Neural crest cell (in vitro differentiated cells): ENCODE data around the gene TPMT. TPM values are rescaled to one million over a fixed set of nuclear protein-coding genes. Genes with fewer than 3 reads are reported as not detected.
"Not testable (repeated sequence)": the region's sequence is repeated elsewhere in the genome, so short reads cannot be mapped to it uniquely, and the experiment has no call there.

ENCODE experiments used
- DNase-seq: peaks from one replicate; pipeline ENCODE4 v3.0.0; 2021; ENCODE audit warnings: low read depth, mixed read lengths, low spot score
- H3K27ac Mint-ChIP-seq: one replicate; pipeline ENCODE4 v1.8.0; 2021; ENCODE audit warnings: mild to moderate bottlenecking, mixed read lengths; ENCODE audit not compliant: unreplicated experiment
- H3K27me3 Mint-ChIP-seq: 2 replicates; pipeline ENCODE4 v1.8.0; 2021; ENCODE audit warnings: low read depth, mild to moderate bottlenecking, mixed read lengths
- H3K36me3 Mint-ChIP-seq: 2 replicates; pipeline ENCODE4 v1.8.0; 2021; ENCODE audit warnings: low read depth, mild to moderate bottlenecking, mixed read lengths
- H3K4me1 Mint-ChIP-seq: 2 replicates; pipeline ENCODE4 v1.8.0; 2021; ENCODE audit warnings: mixed read lengths
- H3K4me3 Mint-ChIP-seq: one replicate; pipeline ENCODE4 v1.8.0; 2021; ENCODE audit warnings: mild to moderate bottlenecking, mixed read lengths
- H3K9me3 Mint-ChIP-seq: 2 replicates; pipeline ENCODE4 v1.8.0; 2021; ENCODE audit warnings: mixed read lengths
- total RNA-seq: library from RNA; stranded (reverse); gene quantifications from 2 replicates; pipeline ENCODE4 v1.2.1, GENCODE V29; 2021
- TF ChIP-seq, protein P1 (sequence below): fragments of 200-600 bp; sonication (generic); conservative IDR thresholded peaks from 2 replicates; pipeline ENCODE4 v1.5.0; 2021; ENCODE audit warnings: antibody characterized with exemption, mild to moderate bottlenecking

The TPMT gene
- total RNA-seq, 1 donor from 2014 or later = 7.5 TPM

DNA sequence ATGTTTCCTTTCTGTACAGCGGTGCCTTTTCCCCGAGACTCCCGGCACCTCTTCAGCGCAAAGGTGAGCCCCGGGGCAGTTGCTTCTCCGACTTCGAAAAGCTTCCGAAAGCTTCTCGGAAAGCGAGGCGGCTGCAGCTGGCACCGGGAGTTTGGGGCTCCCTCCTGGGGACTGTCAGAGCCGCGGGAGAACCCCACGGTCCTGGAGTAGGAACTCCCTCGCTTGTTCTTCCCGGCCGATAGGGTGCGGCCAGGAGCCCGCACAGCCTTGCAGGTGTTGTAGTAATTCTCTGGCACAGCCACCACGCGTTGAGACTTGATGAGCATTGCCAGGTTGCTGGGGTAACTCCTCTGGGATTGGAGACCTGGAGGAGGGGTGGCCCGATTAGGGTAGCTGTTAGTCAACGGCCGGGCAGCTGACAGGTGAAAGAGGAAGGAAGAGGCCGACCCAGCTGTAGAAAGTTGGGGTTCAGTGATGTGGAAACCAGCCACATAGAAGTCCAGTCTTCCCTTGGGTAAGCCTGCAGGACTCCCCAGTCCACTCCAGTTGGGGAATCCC, 1.1 kb upstream of the TPMT start:
- H3K36me3 Mint-ChIP-seq = peaks cover 5% of the 10 kb centered on the region
- no peaks in the 10 kb centered on the region for H3K9me3 Mint-ChIP-seq
- DNase-seq = peak; percentile 18
- H3K4me1 Mint-ChIP-seq = peaks cover 31% of the 10 kb centered on the region
- H3K27ac Mint-ChIP-seq = no peak overlapping the region
- peak overlapping the region; percentile 99 for H3K4me3 Mint-ChIP-seq
- H3K27me3 Mint-ChIP-seq = no peaks in the 10 kb centered on the region
- TF ChIP-seq, protein P1, sequence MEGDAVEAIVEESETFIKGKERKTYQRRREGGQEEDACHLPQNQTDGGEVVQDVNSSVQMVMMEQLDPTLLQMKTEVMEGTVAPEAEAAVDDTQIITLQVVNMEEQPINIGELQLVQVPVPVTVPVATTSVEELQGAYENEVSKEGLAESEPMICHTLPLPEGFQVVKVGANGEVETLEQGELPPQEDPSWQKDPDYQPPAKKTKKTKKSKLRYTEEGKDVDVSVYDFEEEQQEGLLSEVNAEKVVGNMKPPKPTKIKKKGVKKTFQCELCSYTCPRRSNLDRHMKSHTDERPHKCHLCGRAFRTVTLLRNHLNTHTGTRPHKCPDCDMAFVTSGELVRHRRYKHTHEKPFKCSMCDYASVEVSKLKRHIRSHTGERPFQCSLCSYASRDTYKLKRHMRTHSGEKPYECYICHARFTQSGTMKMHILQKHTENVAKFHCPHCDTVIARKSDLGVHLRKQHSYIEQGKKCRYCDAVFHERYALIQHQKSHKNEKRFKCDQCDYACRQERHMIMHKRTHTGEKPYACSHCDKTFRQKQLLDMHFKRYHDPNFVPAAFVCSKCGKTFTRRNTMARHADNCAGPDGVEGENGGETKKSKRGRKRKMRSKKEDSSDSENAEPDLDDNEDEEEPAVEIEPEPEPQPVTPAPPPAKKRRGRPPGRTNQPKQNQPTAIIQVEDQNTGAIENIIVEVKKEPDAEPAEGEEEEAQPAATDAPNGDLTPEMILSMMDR = peak; percentile 49

DNA sequence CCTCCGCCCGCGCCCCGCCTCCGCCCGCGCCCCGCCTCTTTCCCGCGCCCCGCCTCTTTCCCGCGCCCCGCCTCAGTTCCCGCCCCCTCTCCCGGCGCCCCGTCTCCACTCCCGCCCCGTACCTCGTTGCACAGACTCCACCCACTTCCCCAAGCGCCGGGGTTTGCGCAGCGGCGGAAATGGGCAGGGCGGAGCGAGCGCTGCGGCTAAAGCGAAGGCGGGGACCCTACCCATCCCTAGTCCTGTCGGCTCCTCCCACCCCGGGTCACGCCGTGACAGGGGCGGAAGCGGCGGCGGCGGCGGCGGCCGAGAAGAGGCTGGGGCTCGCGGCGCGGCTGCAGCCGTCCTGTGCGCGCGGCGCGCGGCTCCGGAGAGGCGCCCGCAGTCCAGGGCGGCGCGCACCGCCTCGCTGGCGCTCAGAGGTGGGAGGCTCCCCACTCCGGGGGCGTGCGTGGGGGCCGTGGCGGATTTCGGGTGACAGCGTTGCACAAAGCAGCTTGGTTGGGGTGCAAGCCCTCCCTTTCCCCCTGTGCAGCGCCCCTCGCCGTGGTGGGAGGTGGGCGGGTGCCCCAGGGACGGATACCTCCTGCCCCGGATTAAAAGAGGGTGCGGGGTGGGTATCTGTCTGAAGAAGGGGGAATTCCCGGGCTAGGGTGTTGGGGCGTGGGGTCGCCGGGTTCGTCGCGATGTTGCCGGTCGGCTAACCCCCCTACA, 430 bp upstream of the TPMT start, which contains the start of gene KDM1B:
TSS of gene KDM1B (plus strand) at position 273 of the 714 bp plus-strand sequence. CDS start 4,474 bp downstream, outside the sequence.
- Mint-ChIP-seq H3K36me3 (peaks cover 5% of the 10 kb centered on the region), H3K4me1 (peaks cover 31% of the 10 kb centered on the region), H3K27ac (peak within 1 kb of the TSS; percentile 100), H3K9me3 (no peaks in the 10 kb centered on the region), H3K27me3 (no peaks in the 10 kb centered on the region), H3K4me3 (peak within 1 kb of the TSS; percentile 99)
- DNase-seq = peak; percentile 96
- TF ChIP-seq, protein P1 = no peak

DNA sequence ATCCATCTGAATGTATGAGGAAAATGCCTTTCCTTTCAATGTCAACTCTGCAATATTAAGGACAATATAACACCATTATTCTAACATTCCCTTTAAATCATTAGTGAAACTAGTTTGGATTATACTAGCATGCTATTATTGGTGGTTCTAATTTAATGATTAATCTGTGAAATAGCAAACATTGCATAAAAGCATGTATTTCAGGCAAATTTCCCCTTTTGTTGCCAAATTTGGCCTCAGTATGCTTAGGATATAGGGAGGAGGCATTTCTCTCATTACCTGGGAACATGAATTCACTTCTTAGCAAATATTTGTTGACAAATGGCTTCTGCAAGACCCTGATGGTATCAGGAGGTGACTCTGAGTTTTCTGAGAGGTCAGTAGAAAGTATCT, 1.6 kb downstream of the TPMT start:
- Mint-ChIP-seq H3K4me3 (peak overlapping the region; percentile 99), H3K36me3 (no peaks in the 10 kb centered on the region), H3K27ac (no peak overlapping the region), H3K9me3 (no peaks in the 10 kb centered on the region), H3K27me3 (no peaks in the 10 kb centered on the region), H3K4me1 (peaks cover 31% of the 10 kb centered on the region)
- TF ChIP-seq, protein P1 = no peak
- DNase-seq = no peak

DNA sequence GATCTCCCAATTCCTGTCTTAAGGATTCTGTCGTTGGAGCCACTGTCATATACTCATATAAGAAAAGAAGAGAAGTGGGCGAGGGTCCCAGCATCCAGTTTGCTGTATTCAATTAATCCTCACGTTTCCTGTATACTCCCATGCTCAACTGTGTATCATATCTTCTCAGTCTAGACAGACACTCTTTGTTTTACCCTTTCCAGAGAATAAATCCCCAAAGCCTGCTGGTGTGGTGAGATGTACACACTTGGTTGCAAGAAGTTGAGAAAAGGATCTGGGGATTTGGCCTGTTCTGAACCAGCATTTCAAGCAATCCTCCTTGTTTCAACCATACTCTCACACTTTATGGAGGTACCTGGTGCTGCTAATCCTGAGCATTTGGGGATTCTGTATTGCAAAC, 3.1 kb downstream of the TPMT start:
- Mint-ChIP-seq H3K4me1 (peaks cover 31% of the 10 kb centered on the region), H3K4me3 (no peak overlapping the region), H3K9me3 (no peaks in the 10 kb centered on the region), H3K27me3 (no peaks in the 10 kb centered on the region), H3K36me3 (no peaks in the 10 kb centered on the region), H3K27ac (no peak overlapping the region)
- no peak for DNase-seq
- TF ChIP-seq, protein P1 = no peak

DNA sequence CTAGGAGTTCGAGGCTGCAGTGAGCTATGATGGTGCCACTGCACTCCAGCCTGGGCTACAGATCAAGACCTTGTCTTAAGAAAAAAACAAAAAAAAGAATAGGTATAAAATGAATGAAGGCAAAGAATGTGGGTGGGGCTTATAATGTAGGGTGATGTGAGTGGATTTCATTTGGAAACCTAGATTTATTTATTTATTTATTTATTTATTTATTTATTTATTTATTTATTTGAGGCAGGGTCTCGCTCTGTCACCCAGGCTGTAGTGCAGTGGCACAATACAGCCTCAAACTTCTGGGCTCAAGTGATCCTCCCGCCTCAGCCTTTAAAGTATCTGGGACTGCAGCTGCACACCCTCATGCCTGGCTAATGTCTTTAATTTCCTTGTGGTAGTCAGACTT, 3.5 kb downstream of the TPMT start:
- H3K27me3 Mint-ChIP-seq = not testable (repeated sequence)

More for the DNA sequence above, 3.5 kb downstream of the TPMT start:
- not testable (repeated sequence) for H3K9me3 Mint-ChIP-seq, H3K36me3 Mint-ChIP-seq, H3K4me3 Mint-ChIP-seq, DNase-seq, H3K27ac Mint-ChIP-seq
- peaks cover 31% of the 10 kb centered on the region for H3K4me1 Mint-ChIP-seq
